ENCODE data around the gene HEG1.
"Not testable (repeated sequence)": the region's sequence is repeated elsewhere in the genome, so short reads cannot be mapped to it uniquely, and the experiment has no call there.

GRCh38 chr3:124957951-124958350 is 97.8 kb downstream of the HEG1 start:
- not testable (repeated sequence) for TF ChIP-seq CTCF, POLR2A, EP300, POLR2AphosphoS5 (IDR thresholded peaks at IDR 0.05)
